AG04450 (cell line): ENCODE results near the gene PTGDR2. TPM values are rescaled to one million over a fixed set of nuclear protein-coding genes. Genes with fewer than 3 reads are reported as not detected.

ENCODE experiments used
- CTCF ChIA-PET: fragments of 300-600, 350-600 bp; formaldehyde crosslinking; extraction: SDS; loops from one replicate; lab custom pipeline; 2022; ENCODE audit warnings: antibody characterized with exemption, inconsistent platforms; lab: Charles Lee
- POLR2A ChIA-PET: fragments of 350-600 bp; formaldehyde crosslinking; extraction: SDS; loops from one replicate; lab custom pipeline; 2021; ENCODE audit warnings: antibody characterized with exemption, inconsistent platforms; lab: Yijun Ruan, JAX
- DNase-seq: peaks from one replicate; pipeline ENCODE4 v3.0.0-alpha.2; 2011; ENCODE audit warnings: low read depth, low spot score
- H3K27ac ChIP-seq: one replicate; pipeline ENCODE4 v1.5.1; 2012; ENCODE audit warnings: low read depth, low read length, control low read depth
- H3K27me3 ChIP-seq: one replicate; pipeline ENCODE4 v1.6.0; 2012; ENCODE audit warnings: low read length; ENCODE audit not compliant: control insufficient read depth, insufficient read depth
- H3K4me3 ChIP-seq: 2 replicates; pipeline ENCODE4 v1.5.1; 2011; ENCODE audit warnings: mild to moderate bottlenecking, low read depth, low read length, control low read depth
- H3K9me3 ChIP-seq: 2 replicates; pipeline ENCODE4 v1.5.1; 2012; ENCODE audit warnings: low read length; ENCODE audit not compliant: control insufficient read depth, insufficient read depth
- polyA plus RNA-seq: library from polyadenylated mRNA; depleted of rRNA; stranded (reverse); fragments of >200 nt; gene quantifications from 2 replicates; pipeline ENCODE4 v1.2.3, GENCODE V29; 2011
- TF ChIP-seq, protein P1 (sequence below): IDR thresholded peaks from 2 replicates; pipeline ENCODE4 v1.5.1; 2011; ENCODE audit warnings: low read depth, low read length, control low read depth, inconsistent platforms

PTGDR2 gene
- polyA plus RNA-seq, 1 experiment: 0.92 TPM

DNA sequence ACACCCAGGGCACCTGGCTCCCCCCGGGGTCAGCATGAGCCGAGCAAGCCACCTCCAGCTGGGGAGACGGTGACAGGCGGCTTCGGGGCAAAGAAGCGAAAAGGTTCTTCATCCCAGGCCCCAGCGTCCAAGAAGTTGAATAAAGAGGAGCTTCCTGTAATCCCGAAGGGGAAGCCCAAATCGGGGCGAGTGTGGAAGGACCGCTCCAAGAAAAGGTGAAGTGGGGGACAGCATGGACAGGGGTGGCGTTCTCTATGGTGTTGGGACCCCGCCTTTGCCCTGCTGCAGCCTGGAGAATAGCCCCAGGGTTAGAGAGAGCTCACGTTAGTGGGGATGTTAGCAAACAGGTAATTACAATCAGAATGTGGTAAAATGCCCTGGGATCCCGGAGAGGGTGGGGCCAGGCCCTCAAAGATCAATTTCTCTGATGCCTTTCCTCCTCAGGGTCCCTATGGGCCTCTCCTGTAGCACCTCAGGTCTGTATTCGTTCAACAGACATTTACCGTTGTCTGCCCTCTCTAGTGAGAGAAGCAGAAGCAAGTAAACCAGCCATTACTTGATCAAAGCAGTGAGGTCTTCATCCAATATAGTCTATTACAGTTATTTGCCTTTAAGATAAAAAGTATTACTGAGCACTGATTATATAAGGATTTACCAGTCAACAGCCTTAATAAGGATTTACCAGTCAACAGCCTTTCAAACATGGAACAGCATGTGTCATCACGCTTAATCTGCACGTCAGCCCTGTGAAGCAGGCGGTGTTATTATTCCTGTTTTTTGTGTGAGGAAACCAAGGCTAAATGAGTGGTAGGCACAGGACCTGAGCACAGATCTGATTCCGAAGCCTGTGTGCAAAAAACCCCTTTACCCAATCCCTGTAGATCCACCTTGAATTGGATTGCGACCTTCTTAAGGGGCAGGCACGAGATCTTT, 12.8 kb downstream of the PTGDR2 start:
- peaks cover 2% of the 10 kb centered on the region; the same call in 1 of the 2 replicates for H3K9me3 ChIP-seq
- no peak overlapping the region for H3K27ac ChIP-seq
- peaks cover 3% of the 10 kb centered on the region for H3K27me3 ChIP-seq
- ChIA-PET POLR2A (no interaction called here), CTCF (interaction anchor here (0.7 to 4.0 kb wide), 3 partner anchors 12 to 56 kb away, joined by 3 to 33 read pairs (median 10); no protein-coding TSS in a partner anchor)
- H3K4me3 ChIP-seq: peak overlapping the region; percentile 89
- no peak for DNase-seq
- TF ChIP-seq, protein P1, sequence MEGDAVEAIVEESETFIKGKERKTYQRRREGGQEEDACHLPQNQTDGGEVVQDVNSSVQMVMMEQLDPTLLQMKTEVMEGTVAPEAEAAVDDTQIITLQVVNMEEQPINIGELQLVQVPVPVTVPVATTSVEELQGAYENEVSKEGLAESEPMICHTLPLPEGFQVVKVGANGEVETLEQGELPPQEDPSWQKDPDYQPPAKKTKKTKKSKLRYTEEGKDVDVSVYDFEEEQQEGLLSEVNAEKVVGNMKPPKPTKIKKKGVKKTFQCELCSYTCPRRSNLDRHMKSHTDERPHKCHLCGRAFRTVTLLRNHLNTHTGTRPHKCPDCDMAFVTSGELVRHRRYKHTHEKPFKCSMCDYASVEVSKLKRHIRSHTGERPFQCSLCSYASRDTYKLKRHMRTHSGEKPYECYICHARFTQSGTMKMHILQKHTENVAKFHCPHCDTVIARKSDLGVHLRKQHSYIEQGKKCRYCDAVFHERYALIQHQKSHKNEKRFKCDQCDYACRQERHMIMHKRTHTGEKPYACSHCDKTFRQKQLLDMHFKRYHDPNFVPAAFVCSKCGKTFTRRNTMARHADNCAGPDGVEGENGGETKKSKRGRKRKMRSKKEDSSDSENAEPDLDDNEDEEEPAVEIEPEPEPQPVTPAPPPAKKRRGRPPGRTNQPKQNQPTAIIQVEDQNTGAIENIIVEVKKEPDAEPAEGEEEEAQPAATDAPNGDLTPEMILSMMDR: no peak

DNA sequence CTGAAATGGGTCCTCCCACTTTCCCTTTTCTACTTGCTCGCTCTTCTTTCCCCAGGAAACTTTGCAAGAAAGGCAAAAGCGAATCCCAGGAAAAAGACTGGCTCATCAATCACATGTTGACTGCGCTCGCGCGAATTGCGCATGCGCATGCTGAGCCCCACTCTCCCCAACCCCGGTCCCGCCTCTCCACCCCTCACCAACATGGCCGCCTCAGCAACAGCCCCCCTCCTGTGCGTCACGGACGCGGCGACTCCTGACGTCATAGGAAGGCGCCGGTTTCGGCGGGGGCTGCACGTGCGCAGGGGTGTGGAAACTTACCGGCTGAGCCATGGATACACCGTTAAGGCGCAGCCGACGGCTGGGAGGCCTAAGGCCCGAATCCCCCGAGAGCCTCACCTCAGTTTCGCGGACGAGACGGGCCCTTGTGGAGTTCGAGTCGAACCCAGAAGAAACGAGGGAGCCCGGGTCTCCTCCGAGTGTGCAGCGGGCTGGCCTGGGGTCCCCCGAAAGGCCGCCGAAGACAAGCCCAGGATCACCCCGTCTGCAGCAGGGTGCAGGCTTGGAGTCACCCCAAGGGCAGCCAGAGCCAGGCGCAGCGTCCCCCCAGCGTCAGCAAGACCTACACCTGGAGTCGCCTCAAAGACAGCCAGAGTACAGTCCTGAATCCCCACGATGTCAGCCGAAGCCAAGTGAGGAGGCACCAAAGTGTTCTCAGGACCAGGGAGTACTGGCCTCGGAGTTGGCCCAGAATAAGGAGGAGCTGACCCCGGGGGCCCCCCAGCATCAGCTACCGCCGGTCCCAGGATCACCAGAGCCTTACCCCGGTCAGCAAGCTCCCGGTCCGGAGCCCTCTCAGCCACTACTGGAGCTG, 13.7 kb downstream of the PTGDR2 start, which contains the start of gene CCDC86:
CCDC86 (plus strand) TSS at position 317 of the 871 bp plus-strand sequence; CDS start at position 329, 12 bp downstream.
- DNase-seq: peak; percentile 91
- H3K27ac ChIP-seq: peak within 1 kb of the TSS; percentile 66
- TF ChIP-seq, protein P1: no peak
- ChIA-PET POLR2A (no interaction called here), CTCF (interaction anchor here (1.2 to 4.0 kb wide), 3 partner anchors 11 to 57 kb away, joined by 10 to 33 read pairs (median 14); no protein-coding TSS in a partner anchor)
- H3K4me3 ChIP-seq: peak within 1 kb of the TSS; percentile 89
- H3K27me3 ChIP-seq: peaks cover 10% of the 10 kb centered on the region
- H3K9me3 ChIP-seq: peaks cover 2% of the 10 kb centered on the region; the same call in 1 of the 2 replicates

DNA sequence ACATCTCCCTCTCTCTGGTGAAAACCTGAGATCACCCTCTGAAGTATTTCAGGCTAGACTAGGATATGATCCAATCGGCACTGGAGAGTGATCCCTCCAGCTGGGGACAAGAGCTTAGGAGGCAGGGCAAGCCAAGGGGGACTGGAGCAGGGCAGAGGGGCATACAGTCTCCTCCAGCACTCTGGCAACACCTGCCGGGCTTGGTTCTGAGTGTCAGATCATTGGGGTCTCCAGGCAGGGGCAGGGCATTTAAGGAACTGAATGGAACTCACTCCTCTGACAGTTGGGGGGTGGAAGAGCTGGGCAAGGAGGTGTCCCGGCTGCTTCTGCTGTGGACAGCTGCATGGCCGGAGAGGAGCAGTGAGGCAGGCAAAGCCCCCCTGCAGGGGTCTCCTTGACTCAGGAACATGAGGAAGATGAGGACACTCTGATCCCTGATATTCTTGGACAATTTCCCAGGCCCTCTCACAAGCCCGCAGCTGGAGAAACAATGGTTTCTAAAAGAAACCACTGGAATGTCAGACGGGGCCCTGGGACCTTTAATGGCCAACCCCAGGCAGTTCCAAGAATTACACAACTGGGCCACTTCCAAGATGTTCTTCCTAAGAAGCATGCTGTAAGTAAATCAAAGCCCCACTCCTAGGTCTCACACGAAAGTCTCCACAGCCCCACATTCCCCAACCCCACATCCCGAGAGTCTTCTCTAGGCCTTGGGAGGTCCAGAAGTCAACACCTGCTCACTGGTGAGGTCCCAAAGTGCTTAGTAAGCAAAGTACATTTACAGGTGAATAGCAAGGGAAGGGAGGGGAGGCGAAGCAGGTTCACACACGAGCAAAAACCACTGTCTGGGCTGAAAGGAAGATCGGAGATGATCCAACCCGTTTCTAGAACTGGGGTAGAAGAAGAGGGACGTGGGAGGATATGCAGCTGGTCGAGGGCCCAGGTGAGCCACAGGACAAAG, 15.0 kb downstream of the PTGDR2 start:
- Histone ChIP-seq H3K9me3 (peaks cover 2% of the 10 kb centered on the region; the same call in 1 of the 2 replicates), H3K27me3 (peaks cover 10% of the 10 kb centered on the region), H3K4me3 (no peak overlapping the region), H3K27ac (peak overlapping the region; percentile 66)
- ChIA-PET CTCF (interaction anchor here (3.3 to 17.5 kb wide), 3 partner anchors 9 to 59 kb away, joined by 14 to 317 read pairs (median 33); no protein-coding TSS in a partner anchor), POLR2A (interaction anchor here (1.0 kb wide), 1 partner anchor 32 kb away, joined by 4 read pairs; no protein-coding TSS in a partner anchor)
- TF ChIP-seq, protein P1: no peak
- DNase-seq: peak; percentile 74

DNA sequence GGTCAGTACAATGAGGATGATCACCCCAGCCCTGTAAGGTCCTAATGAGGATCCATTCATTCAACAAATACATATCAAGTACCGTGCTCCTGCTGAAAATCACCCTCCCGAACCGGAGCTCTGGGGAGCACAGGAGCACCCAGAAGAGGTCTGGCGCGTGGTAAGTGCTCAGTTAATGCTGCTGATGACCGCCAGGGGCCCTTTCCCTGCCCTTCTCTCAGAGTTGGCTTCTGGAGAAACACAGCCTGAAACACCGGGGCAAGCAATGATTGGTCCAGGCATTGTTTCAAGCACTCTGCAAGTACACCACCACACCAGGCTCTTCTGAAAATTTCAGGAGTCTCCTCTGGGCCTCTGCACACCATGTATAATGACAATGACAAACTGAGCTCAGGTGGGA, 17.6 kb downstream of the PTGDR2 start:
- CTCF ChIA-PET: interaction anchor here (1.0 to 17.5 kb wide), 3 partner anchors 49 to 62 kb away, joined by 5 to 317 read pairs (median 5); no protein-coding TSS in a partner anchor
- POLR2A ChIA-PET: no interaction called here
- H3K27ac ChIP-seq: no peak overlapping the region
- peaks cover 10% of the 10 kb centered on the region for H3K27me3 ChIP-seq
- no peak overlapping the region for H3K4me3 ChIP-seq
- no peak for DNase-seq
- peaks cover 2% of the 10 kb centered on the region; the same call in 1 of the 2 replicates for H3K9me3 ChIP-seq
- TF ChIP-seq, protein P1: no peak
